ENCODE measurements around the gene KPTN. TPM values are rescaled to one million over a fixed set of nuclear protein-coding genes. Genes with fewer than 3 reads are reported as not detected.

The KPTN gene
- total and polyA plus RNA-seq, 2 donors (not counting 1 experiment from before 2014, with no cell fraction given): 5.3 to 6.9 TPM

- no peaks in the 10 kb centered on the region for H3K4me1 ChIP-seq (ENCODE audit: control insufficient read depth, extremely low read depth, insufficient read depth, low read length)
- TF ChIP-seq EZH2 (IDR thresholded peaks at IDR 0.05; ENCODE audit: low read length, missing control alignments): no peak
- no peak for TF ChIP-seq CTCF (conservative IDR thresholded peaks at IDR 0.05 in 1 of 2, IDR thresholded peaks at IDR 0.05 in 1 of 2; ENCODE audit: low read depth in 1 of 2, low read length in 2 of 2)
- no peak overlapping the region for H3K4me3 ChIP-seq (replicated peaks in 1 of 4; ENCODE audit: control extremely low read depth in 1 of 4, insufficient read depth in 1 of 4, low read depth in 3 of 4, low read length in 4 of 4)
- no peaks in the 10 kb centered on the region for H3K9me3 ChIP-seq (ENCODE audit: control insufficient read depth, insufficient read depth, low read depth, low read length)
- no peak for DNase-seq (ENCODE audit: low read depth in 2 of 2)
- H3K9ac ChIP-seq (ENCODE audit: insufficient read depth, low read length): no peak overlapping the region
- no peaks in the 10 kb centered on the region for H3K79me2 ChIP-seq (ENCODE audit: control insufficient read depth, insufficient read depth, low read length)
- no peak overlapping the region for H2AFZ ChIP-seq (ENCODE audit: low read length)
- H3K27me3 ChIP-seq (ENCODE audit: control insufficient read depth, insufficient read depth, low read length): no peaks in the 10 kb centered on the region
- no peak overlapping the region for H3K27ac ChIP-seq (ENCODE audit: insufficient read depth, low read length)
- no peak overlapping the region for H3K4me2 ChIP-seq (ENCODE audit: extremely low read depth, insufficient read depth, low read length)
- peaks cover 30% of the 10 kb centered on the region for H3K36me3 ChIP-seq (ENCODE audit: control insufficient read depth, insufficient read depth, low read length)
- no peaks in the 10 kb centered on the region for H4K20me1 ChIP-seq (ENCODE audit: control insufficient read depth, extremely low read depth, insufficient read depth, low read length)
Measured at GRCh38 chr19:47494729-47495128, 10.7 kb upstream of the KPTN start.

- Histone ChIP-seq H3K4me3 (replicated peaks in 1 of 4; ENCODE audit: control extremely low read depth in 1 of 4, insufficient read depth in 1 of 4, low read depth in 3 of 4, low read length in 4 of 4) (no peak overlapping the region), H3K79me2 (ENCODE audit: control insufficient read depth, insufficient read depth, low read length) (no peaks in the 10 kb centered on the region), H3K27me3 (ENCODE audit: control insufficient read depth, insufficient read depth, low read length) (no peaks in the 10 kb centered on the region), H3K36me3 (ENCODE audit: control insufficient read depth, insufficient read depth, low read length) (peaks cover 30% of the 10 kb centered on the region), H3K27ac (ENCODE audit: insufficient read depth, low read length) (no peak overlapping the region), H3K9ac (ENCODE audit: insufficient read depth, low read length) (no peak overlapping the region), H3K4me1 (ENCODE audit: control insufficient read depth, extremely low read depth, insufficient read depth, low read length) (no peaks in the 10 kb centered on the region), H3K4me2 (ENCODE audit: extremely low read depth, insufficient read depth, low read length) (no peak overlapping the region), H3K9me3 (ENCODE audit: control insufficient read depth, insufficient read depth, low read depth, low read length) (no peaks in the 10 kb centered on the region), H2AFZ (ENCODE audit: low read length) (no peak overlapping the region), H4K20me1 (ENCODE audit: control insufficient read depth, extremely low read depth, insufficient read depth, low read length) (no peaks in the 10 kb centered on the region)
- TF ChIP-seq CTCF (conservative IDR thresholded peaks at IDR 0.05 in 1 of 2, IDR thresholded peaks at IDR 0.05 in 1 of 2; ENCODE audit: low read depth in 1 of 2, low read length in 2 of 2): no peak
- TF ChIP-seq EZH2 (IDR thresholded peaks at IDR 0.05; ENCODE audit: low read length, missing control alignments): no peak
- DNase-seq (ENCODE audit: low read depth in 2 of 2): no peak
Measured at GRCh38 chr19:47494211-47494547, 10.2 kb upstream of the KPTN start.

GRCh38 chr19:47493378-47494210, 9.6 kb upstream of the KPTN start:
- TF ChIP-seq EZH2 (IDR thresholded peaks at IDR 0.05; ENCODE audit: low read length, missing control alignments) (no peak), CTCF (conservative IDR thresholded peaks at IDR 0.05 in 1 of 2, IDR thresholded peaks at IDR 0.05 in 1 of 2; ENCODE audit: low read depth in 1 of 2, low read length in 2 of 2) (no peak)
- no peak overlapping the region for H3K9ac ChIP-seq (ENCODE audit: insufficient read depth, low read length)
- no peaks in the 10 kb centered on the region for H3K79me2 ChIP-seq (ENCODE audit: control insufficient read depth, insufficient read depth, low read length)
- H4K20me1 ChIP-seq (ENCODE audit: control insufficient read depth, extremely low read depth, insufficient read depth, low read length): no peaks in the 10 kb centered on the region
- H3K27me3 ChIP-seq (ENCODE audit: control insufficient read depth, insufficient read depth, low read length): no peaks in the 10 kb centered on the region
- no peak overlapping the region for H2AFZ ChIP-seq (ENCODE audit: low read length)
- no peak overlapping the region for H3K4me2 ChIP-seq (ENCODE audit: extremely low read depth, insufficient read depth, low read length)
- no peak overlapping the region for H3K4me3 ChIP-seq (replicated peaks in 1 of 4; ENCODE audit: control extremely low read depth in 1 of 4, insufficient read depth in 1 of 4, low read depth in 3 of 4, low read length in 4 of 4)
- H3K36me3 ChIP-seq (ENCODE audit: control insufficient read depth, insufficient read depth, low read length): peaks cover 28% of the 10 kb centered on the region
- no peak overlapping the region for H3K27ac ChIP-seq (ENCODE audit: insufficient read depth, low read length)
- DNase-seq (ENCODE audit: low read depth in 2 of 2): no peak
- no peaks in the 10 kb centered on the region for H3K9me3 ChIP-seq (ENCODE audit: control insufficient read depth, insufficient read depth, low read depth, low read length)
- no peaks in the 10 kb centered on the region for H3K4me1 ChIP-seq (ENCODE audit: control insufficient read depth, extremely low read depth, insufficient read depth, low read length)

Measured in fibroblast of lung (primary cell).